Endothelial cell of umbilical vein (primary cell): ENCODE data around the gene NRXN3. TPM values are rescaled to one million over a fixed set of nuclear protein-coding genes. Genes with fewer than 3 reads are reported as not detected.

Source experiments
- BruUV-seq: library from RNA; stranded (reverse); fragments of 400-500 nt; replicated peaks from 2 replicates; lab custom pipeline; 2021; lab: Mats Ljungman, UMichigan
- CTCF ChIA-PET: fragments of 300-600, 350-600 bp; sonication (Branson Sonifier 250); formaldehyde crosslinking; loops from one replicate; lab custom pipeline; 2021; ENCODE audit warnings: antibody characterized with exemption, inconsistent platforms; lab: Charles Lee
- POLR2A ChIA-PET: fragments of 300-600, 350-600 bp; sonication (Branson Sonifier 250); formaldehyde crosslinking; loops from one replicate; lab custom pipeline; 2021; ENCODE audit warnings: antibody characterized with exemption, inconsistent platforms; lab: Charles Lee
- DNase-seq: peaks from one replicate; pipeline ENCODE4 v3.0.0-alpha.2; 2011; ENCODE audit warnings: low read depth, low spot score
- FAIRE-seq: peaks from 2 replicates; lab custom pipeline; 2011; peaks lifted over from hg19 to GRCh38; lab: Jason Lieb, UNC
- H2AFZ ChIP-seq: 2 replicates; pipeline ENCODE4 v1.6.0; 2012; ENCODE audit warnings: low read depth, low read length, control low read depth, inconsistent platforms
- H3K27ac ChIP-seq: 2 replicates; pipeline ENCODE4 v1.5.1; 2011; ENCODE audit warnings: low read depth, mild to moderate bottlenecking, control low read depth, low read length, moderate library complexity; ENCODE audit not compliant: insufficient read depth
- H3K27me3 ChIP-seq, 2 experiments: 2 replicates each; pipeline versions ENCODE4 v1.6.0 to v1.6.1; 2011; ENCODE audit warnings: low read length in 2 of 2, mixed read lengths in 1 of 2; ENCODE audit not compliant: control insufficient read depth in 2 of 2, insufficient read depth in 2 of 2
- H3K36me3 ChIP-seq, 2 experiments: 2 replicates in 1 of 2; 3 replicates in 1 of 2; pipeline ENCODE4 v1.5.1; 2011; ENCODE audit warnings: low read length in 2 of 2, mild to moderate bottlenecking in 1 of 2, moderate library complexity in 1 of 2; ENCODE audit not compliant: control insufficient read depth in 2 of 2, insufficient read depth in 2 of 2; ENCODE audit errors: extremely low read depth in 1 of 2
- H3K4me1 ChIP-seq: 3 replicates; pipeline ENCODE4 v1.5.1; 2011; ENCODE audit warnings: mild to moderate bottlenecking, low read length; ENCODE audit not compliant: control insufficient read depth, insufficient read depth; ENCODE audit errors: extremely low read depth
- H3K4me2 ChIP-seq: 2 replicates; pipeline ENCODE4 v1.6.1; 2011; ENCODE audit warnings: low read length, control low read depth, mixed read lengths; ENCODE audit not compliant: insufficient read depth
- H3K4me3 ChIP-seq, 3 experiments: fragments of 200-600 bp in 1 of 3; sonication (generic), shearing (Covaris generic) in 1 of 3; replicated peaks in 1 of 3; 2 replicates each; pipeline ENCODE4 v1.5.1; 2011 to 2016; ENCODE audit warnings: control low read depth in 3 of 3, low read length in 3 of 3, mild to moderate bottlenecking in 2 of 3, inconsistent platforms in 1 of 3, low read depth in 1 of 3, moderate library complexity in 1 of 3; ENCODE audit not compliant: insufficient read depth in 1 of 3
- H3K79me2 ChIP-seq: 2 replicates; pipeline ENCODE4 v1.6.0; 2012; ENCODE audit warnings: low read length, inconsistent platforms; ENCODE audit not compliant: control insufficient read depth, insufficient read depth
- H3K9ac ChIP-seq: replicated peaks from 2 replicates; pipeline ENCODE3; 2011; ENCODE audit warnings: low read length, control low read depth; ENCODE audit not compliant: insufficient read depth; ENCODE audit errors: extremely low read depth
- H3K9me1 ChIP-seq: replicated peaks from 3 replicates; pipeline ENCODE4 v1.6.0; 2011; ENCODE audit warnings: mild to moderate bottlenecking, low read length; ENCODE audit not compliant: control insufficient read depth, insufficient read depth; ENCODE audit errors: extremely low read depth
- H3K9me3 ChIP-seq: replicated peaks from 2 replicates; pipeline ENCODE4 v1.5.1; 2012; ENCODE audit warnings: low read length, inconsistent platforms; ENCODE audit not compliant: control insufficient read depth, insufficient read depth
- H4K20me1 ChIP-seq: replicated peaks from 2 replicates; pipeline ENCODE3; 2011; ENCODE audit warnings: mild to moderate bottlenecking, low read length; ENCODE audit not compliant: control insufficient read depth, insufficient read depth; ENCODE audit errors: extremely low read depth
- EZH2 ChIP-seq: IDR thresholded peaks from 2 replicates; pipeline ENCODE4 v1.6.1; 2012; ENCODE audit warnings: borderline replicate concordance, low read depth, mild to moderate bottlenecking, moderate library complexity, low read length, inconsistent platforms; ENCODE audit not compliant: severe bottlenecking
- FOS ChIP-seq: IDR thresholded peaks from 2 replicates; pipeline ENCODE4 v1.6.1; 2011; ENCODE audit warnings: mild to moderate bottlenecking, low read length, moderate library complexity, borderline replicate concordance; ENCODE audit not compliant: insufficient read depth
- GATA2 ChIP-seq: IDR thresholded peaks from 2 replicates; pipeline ENCODE4 v1.7.0; 2011; ENCODE audit warnings: low read depth, mild to moderate bottlenecking, moderate library complexity, mixed read lengths, low read length; ENCODE audit not compliant: insufficient read length, insufficient read depth
- JUN ChIP-seq: IDR thresholded peaks from 2 replicates; pipeline ENCODE4 v1.6.1; 2011; ENCODE audit warnings: borderline replicate concordance, low read depth; ENCODE audit not compliant: insufficient read length, insufficient read depth
- MYC ChIP-seq: IDR thresholded peaks from one replicate; pipeline ENCODE4 v1.6.1; 2011; ENCODE audit warnings: mild to moderate bottlenecking, low read depth, low read length
- POLR2A ChIP-seq: IDR thresholded peaks from 2 replicates; pipeline ENCODE4 v1.6.1; 2012; ENCODE audit warnings: low read depth, mild to moderate bottlenecking, control low read depth, low read length
- POLR2AphosphoS5 ChIP-seq: IDR thresholded peaks from 2 replicates; pipeline ENCODE4 v1.6.1; 2012; ENCODE audit warnings: low read depth, mild to moderate bottlenecking, control low read depth, low read length, moderate library complexity; ENCODE audit not compliant: insufficient read depth
- dilution Hi-C: fragments of 300-500 bp; cut with MboI; formaldehyde crosslinking; loops from one replicate; pipeline ENCODE4 v1.15.0; 2019; ENCODE audit warnings: low sequenced_read_pairs; ENCODE audit not compliant: extremely low pct_ligation_motif_present
- intact Hi-C: fragments of 100-400 bp; cut with micrococcal nuclease; formaldehyde crosslinking; loops from one replicate; pipeline ENCODE4 v1.10.0; 2022
- polyA plus RNA-seq, 4 experiments: library from polyadenylated mRNA; depleted of rRNA in 3 of 4; stranded (reverse) in 3 of 4; unstranded in 1 of 4; fragments of >200 nt; gene quantifications; 2 replicates each; pipeline versions ENCODE4 v1.2.1 to v1.2.3, GENCODE V29; 2011 to 2012; ENCODE audit warnings: missing spikeins in 1 of 4
- total RNA-seq: library from RNA; stranded (reverse); gene quantifications from 2 replicates; pipeline ENCODE4 v1.2.3, GENCODE V29; 2021
- TF ChIP-seq, protein P1 (sequence below), 2 donors: IDR thresholded peaks; 1 replicate in 1 of 2; 2 replicates in 1 of 2; pipeline ENCODE4 v1.5.1; 2011; ENCODE audit warnings: low read length in 2 of 2, mild to moderate bottlenecking in 2 of 2, moderate library complexity in 2 of 2, control low read depth in 1 of 2, inconsistent platforms in 1 of 2, low read depth in 1 of 2; ENCODE audit not compliant: insufficient read depth in 1 of 2; ENCODE audit errors: extremely low read depth in 1 of 2
- TF ChIP-seq, protein P2 (sequence below): IDR thresholded peaks from 2 replicates; pipeline ENCODE4 v1.6.1; 2011; ENCODE audit not compliant: insufficient read depth, insufficient read length

Gene NRXN3
- total and polyA plus RNA-seq, 2 donors (not counting 3 experiments of a cell fraction or from before 2014, with no cell fraction given): 0.72 to 4.2 TPM

DNA sequence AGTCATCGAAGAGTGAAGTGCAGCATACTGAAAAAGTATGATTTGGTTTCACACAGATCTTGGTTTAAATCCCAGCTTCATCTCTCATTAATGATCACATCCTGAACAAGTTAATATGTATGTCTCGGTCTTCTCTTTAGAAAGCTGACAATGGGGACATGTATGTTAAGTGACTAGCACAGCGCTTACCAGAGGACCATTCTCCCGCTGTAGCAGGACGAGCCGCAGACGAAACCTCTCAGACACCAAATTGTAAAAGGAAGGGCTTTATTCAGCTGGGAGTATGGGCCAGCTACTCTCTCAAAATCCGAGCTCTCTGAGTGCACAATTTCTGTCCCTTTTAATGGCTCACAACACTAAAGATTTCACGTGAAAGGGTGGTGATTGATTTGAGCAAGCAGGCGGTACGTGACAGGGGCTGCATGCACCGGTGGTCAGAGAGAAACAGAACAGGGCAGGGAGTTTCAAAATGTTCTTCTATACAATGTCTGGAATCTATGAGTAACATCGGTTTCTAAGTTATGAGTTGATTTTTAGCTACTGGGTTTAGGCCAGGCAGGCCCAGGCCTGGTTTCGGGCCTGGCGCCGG lies 1358.7 kb downstream of the NRXN3 start:
- FAIRE-seq (no peak), DNase-seq (no peak)
- H3K4me2 ChIP-seq: no peak overlapping the region
- no peaks in the 10 kb centered on the region for H3K9me1 ChIP-seq
- no peak overlapping the region for H3K9ac ChIP-seq
- H3K79me2 ChIP-seq: no peaks in the 10 kb centered on the region
- dilution Hi-C loops: no loop called here
- TF ChIP-seq FOS (no peak), POLR2A (no peak), POLR2AphosphoS5 (no peak), MYC (no peak), JUN (no peak), EZH2 (no peak), GATA2 (no peak)
- TF ChIP-seq, protein P1, sequence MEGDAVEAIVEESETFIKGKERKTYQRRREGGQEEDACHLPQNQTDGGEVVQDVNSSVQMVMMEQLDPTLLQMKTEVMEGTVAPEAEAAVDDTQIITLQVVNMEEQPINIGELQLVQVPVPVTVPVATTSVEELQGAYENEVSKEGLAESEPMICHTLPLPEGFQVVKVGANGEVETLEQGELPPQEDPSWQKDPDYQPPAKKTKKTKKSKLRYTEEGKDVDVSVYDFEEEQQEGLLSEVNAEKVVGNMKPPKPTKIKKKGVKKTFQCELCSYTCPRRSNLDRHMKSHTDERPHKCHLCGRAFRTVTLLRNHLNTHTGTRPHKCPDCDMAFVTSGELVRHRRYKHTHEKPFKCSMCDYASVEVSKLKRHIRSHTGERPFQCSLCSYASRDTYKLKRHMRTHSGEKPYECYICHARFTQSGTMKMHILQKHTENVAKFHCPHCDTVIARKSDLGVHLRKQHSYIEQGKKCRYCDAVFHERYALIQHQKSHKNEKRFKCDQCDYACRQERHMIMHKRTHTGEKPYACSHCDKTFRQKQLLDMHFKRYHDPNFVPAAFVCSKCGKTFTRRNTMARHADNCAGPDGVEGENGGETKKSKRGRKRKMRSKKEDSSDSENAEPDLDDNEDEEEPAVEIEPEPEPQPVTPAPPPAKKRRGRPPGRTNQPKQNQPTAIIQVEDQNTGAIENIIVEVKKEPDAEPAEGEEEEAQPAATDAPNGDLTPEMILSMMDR (IDR thresholded peaks at IDR 0.05; ENCODE audit: extremely low read depth in 1 of 2, insufficient read depth in 1 of 2, low read depth in 1 of 2, low read length in 2 of 2): no peak
- TF ChIP-seq, protein P2, sequence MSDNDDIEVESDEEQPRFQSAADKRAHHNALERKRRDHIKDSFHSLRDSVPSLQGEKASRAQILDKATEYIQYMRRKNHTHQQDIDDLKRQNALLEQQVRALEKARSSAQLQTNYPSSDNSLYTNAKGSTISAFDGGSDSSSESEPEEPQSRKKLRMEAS: no peak
- intact Hi-C loops: no loop called here
- H3K4me1 ChIP-seq: no peaks in the 10 kb centered on the region
- no TSS peak for BruUV-seq
- no peaks in the 10 kb centered on the region for H3K9me3 ChIP-seq
- no peaks in the 10 kb centered on the region for H3K36me3 ChIP-seq
- no peaks in the 10 kb centered on the region for H3K27me3 ChIP-seq
- H3K4me3 ChIP-seq: no peak overlapping the region
- no peak overlapping the region for H3K27ac ChIP-seq
- no peak overlapping the region for H2AFZ ChIP-seq
- ChIA-PET POLR2A (no interaction called here), CTCF (interaction anchor here (1.1 kb wide), 1 partner anchor 15 kb away, joined by 5 read pairs; no protein-coding TSS in a partner anchor)
- H4K20me1 ChIP-seq: no peaks in the 10 kb centered on the region
